ENCODE data around the gene NNAT. TPM values are rescaled to one million over a fixed set of nuclear protein-coding genes. Genes with fewer than 3 reads are reported as not detected.

NNAT gene
- total RNA-seq, 2 experiments from 2014 or later = 0.50 to 0.91 TPM

GRCh38 chr20:37567671-37568588, 46.9 kb downstream of the NNAT start:
- peaks cover 36% of the 10 kb centered on the region for H3K27me3 Mint-ChIP-seq (ENCODE audit: low read depth)
- no peak for DNase-seq
- H3K27ac Mint-ChIP-seq = no peak overlapping the region
- H3K4me3 Mint-ChIP-seq = no peak overlapping the region
- no peaks in the 10 kb centered on the region for H3K36me3 Mint-ChIP-seq (ENCODE audit: low read depth)
- intact Hi-C loops (cut with micrococcal nuclease) = no loop called here
- H3K4me1 Mint-ChIP-seq (ENCODE audit: low read depth) = peaks cover 2% of the 10 kb centered on the region
- H3K9me3 Mint-ChIP-seq = no peaks in the 10 kb centered on the region
- CTCF ChIA-PET = interaction anchor here (1.3 to 4.4 kb wide), 2 partner anchors 652 to 789 kb away, joined by 4 to 32 read pairs; no protein-coding TSS in a partner anchor

GRCh38 chr20:37570419-37570818, 49.4 kb downstream of the NNAT start:
- Mint-ChIP-seq H3K36me3 (ENCODE audit: low read depth) (no peaks in the 10 kb centered on the region), H3K9me3 (no peaks in the 10 kb centered on the region), H3K4me1 (ENCODE audit: low read depth) (peaks cover 2% of the 10 kb centered on the region), H3K27ac (no peak overlapping the region), H3K27me3 (ENCODE audit: low read depth) (peaks cover 30% of the 10 kb centered on the region), H3K4me3 (no peak overlapping the region)
- CTCF ChIA-PET = no interaction called here
- no peak for DNase-seq
- intact Hi-C loops (cut with micrococcal nuclease) = no loop called here

- no peak for DNase-seq
- intact Hi-C loops (cut with micrococcal nuclease) = no loop called here
- Mint-ChIP-seq H3K36me3 (ENCODE audit: low read depth) (no peaks in the 10 kb centered on the region), H3K9me3 (no peaks in the 10 kb centered on the region), H3K27me3 (ENCODE audit: low read depth) (peaks cover 27% of the 10 kb centered on the region), H3K27ac (no peak overlapping the region), H3K4me3 (no peak overlapping the region), H3K4me1 (ENCODE audit: low read depth) (peaks cover 2% of the 10 kb centered on the region)
- CTCF ChIA-PET = no interaction called here
Observed at GRCh38 chr20:37571033-37571432, 50.0 kb downstream of the NNAT start.

Other genes starting within 250 kb of the NNAT start
- gene MANBAL, start 231.6 kb upstream of the NNAT start, total RNA-seq = 10 to 100 TPM in 1 of 2 experiments, 1 to 10 TPM in 1; 9.4 to 10.4 TPM
- gene SRC, start 175.1 kb upstream of the NNAT start, total RNA-seq = 1 to 10 TPM; 2.0 to 2.8 TPM
- 10 to 100 TPM; 14.2 to 16.2 TPM for gene BLCAP, start 6.6 kb downstream of the NNAT start, total RNA-seq
- 10 to 100 TPM; 66.4 to 75.4 TPM for gene CTNNBL1, start 172.8 kb downstream of the NNAT start, total RNA-seq